Nephron (organoid): ENCODE measurements around the gene PALD1.

Source experiments
- H3K27ac Mint-ChIP-seq, 3 experiments: 2 replicates each; pipeline ENCODE4 v1.8.0; 2020; ENCODE audit warnings: mixed read lengths in 3 of 3, mild to moderate bottlenecking in 2 of 3, moderate library complexity in 1 of 3
- H3K27me3 Mint-ChIP-seq: 2 replicates; pipeline ENCODE4 v1.8.0; 2021; ENCODE audit warnings: low read depth, mild to moderate bottlenecking, moderate library complexity, mixed read lengths
- H3K36me3 Mint-ChIP-seq: 2 replicates; pipeline ENCODE4 v1.8.0; 2020; ENCODE audit warnings: low read depth, mixed read lengths
- H3K4me1 Mint-ChIP-seq: 2 replicates; pipeline ENCODE4 v1.8.0; 2020; ENCODE audit warnings: mixed read lengths
- H3K4me3 Mint-ChIP-seq, 3 experiments: 2 replicates each; pipeline ENCODE4 v1.8.0; 2020; ENCODE audit warnings: mild to moderate bottlenecking in 3 of 3, mixed read lengths in 3 of 3, moderate library complexity in 2 of 3
- H3K9me3 Mint-ChIP-seq: 2 replicates; pipeline ENCODE4 v1.8.0; 2020; ENCODE audit warnings: mixed read lengths
- CTCF ChIP-seq, 3 experiments: fragments of 200-600 bp; sonication (generic); IDR thresholded peaks; one replicate each; pipeline ENCODE4 v1.5.0; 2021; ENCODE audit warnings: antibody characterized with exemption in 3 of 3; ENCODE audit not compliant: unreplicated experiment in 3 of 3

Gene PALD1

GRCh38 chr10:70509757-70510147 is 31.2 kb downstream of the PALD1 start:
- Mint-ChIP-seq H3K27me3 (peaks cover 4% of the 10 kb centered on the region), H3K9me3 (no peaks in the 10 kb centered on the region), H3K4me3 (peak overlapping the region in 2 of 3 experiments; percentile 15 to 28), H3K4me1 (peaks cover 54% of the 10 kb centered on the region), H3K36me3 (no peaks in the 10 kb centered on the region), H3K27ac (peak overlapping the region; percentile 52 to 95 (median 92))
- no peak for TF ChIP-seq CTCF (IDR thresholded peaks at IDR 0.05; ENCODE audit: unreplicated experiment in 3 of 3)

- no peaks in the 10 kb centered on the region for H3K9me3 Mint-ChIP-seq
- peaks cover 8% of the 10 kb centered on the region for H3K27me3 Mint-ChIP-seq
- peak overlapping the region in 2 of 3 experiments; percentile 52 to 95 for H3K27ac Mint-ChIP-seq
- TF ChIP-seq CTCF (IDR thresholded peaks at IDR 0.05; ENCODE audit: unreplicated experiment in 3 of 3) = no peak
- H3K4me3 Mint-ChIP-seq = peak overlapping the region in 1 of 3 experiments; percentile 50
- no peaks in the 10 kb centered on the region for H3K36me3 Mint-ChIP-seq
- peaks cover 57% of the 10 kb centered on the region for H3K4me1 Mint-ChIP-seq
These were observed 31.9 kb downstream of the PALD1 start for GRCh38 chr10:70510453-70510852.

- no peaks in the 10 kb centered on the region for H3K36me3 Mint-ChIP-seq
- TF ChIP-seq CTCF (IDR thresholded peaks at IDR 0.05; ENCODE audit: unreplicated experiment in 3 of 3) = no peak
- H3K4me3 Mint-ChIP-seq = peak overlapping the region in 1 of 3 experiments; percentile 50
- H3K27me3 Mint-ChIP-seq = peaks cover 8% of the 10 kb centered on the region
- no peaks in the 10 kb centered on the region for H3K9me3 Mint-ChIP-seq
- H3K4me1 Mint-ChIP-seq = peaks cover 57% of the 10 kb centered on the region
- peak overlapping the region; percentile 27 to 95 (median 52) for H3K27ac Mint-ChIP-seq
These were observed 32.3 kb downstream of the PALD1 start for GRCh38 chr10:70510904-70511303.

- peaks cover 57% of the 10 kb centered on the region for H3K4me1 Mint-ChIP-seq
- no peak for TF ChIP-seq CTCF (IDR thresholded peaks at IDR 0.05; ENCODE audit: unreplicated experiment in 3 of 3)
- peak overlapping the region in 2 of 3 experiments; percentile 66 to 73 for H3K27ac Mint-ChIP-seq
- peaks cover 8% of the 10 kb centered on the region for H3K27me3 Mint-ChIP-seq
- no peak overlapping the region for H3K4me3 Mint-ChIP-seq
- no peaks in the 10 kb centered on the region for H3K9me3 Mint-ChIP-seq
- H3K36me3 Mint-ChIP-seq = no peaks in the 10 kb centered on the region
These were observed 33.6 kb downstream of the PALD1 start for GRCh38 chr10:70512149-70512639.

GRCh38 chr10:70513848-70514309 is 35.3 kb downstream of the PALD1 start:
- Mint-ChIP-seq H3K27ac (no peak overlapping the region), H3K4me3 (no peak overlapping the region), H3K27me3 (peaks cover 8% of the 10 kb centered on the region), H3K36me3 (no peaks in the 10 kb centered on the region), H3K4me1 (peaks cover 47% of the 10 kb centered on the region), H3K9me3 (no peaks in the 10 kb centered on the region)
- no peak for TF ChIP-seq CTCF (IDR thresholded peaks at IDR 0.05; ENCODE audit: unreplicated experiment in 3 of 3)

- Mint-ChIP-seq H3K36me3 (no peaks in the 10 kb centered on the region), H3K27ac (peak overlapping the region in 1 of 3 experiments; percentile 21), H3K4me1 (peaks cover 40% of the 10 kb centered on the region), H3K27me3 (peaks cover 8% of the 10 kb centered on the region), H3K9me3 (no peaks in the 10 kb centered on the region), H3K4me3 (no peak overlapping the region)
- no peak for TF ChIP-seq CTCF (IDR thresholded peaks at IDR 0.05; ENCODE audit: unreplicated experiment in 3 of 3)
These were observed 36.0 kb downstream of the PALD1 start for GRCh38 chr10:70514591-70514990.
